GM21528 (cell line): ENCODE results near the gene DHRS9.

Source experiments
- ATAC-seq: cut with Tn5 transposase; IDR thresholded peaks from one replicate; pipeline ENCODE4 v1.9.1; 2021; ENCODE audit warnings: mild to moderate bottlenecking, moderate library complexity; ENCODE audit not compliant: unreplicated experiment, low FRiP score

The DHRS9 gene

DNA sequence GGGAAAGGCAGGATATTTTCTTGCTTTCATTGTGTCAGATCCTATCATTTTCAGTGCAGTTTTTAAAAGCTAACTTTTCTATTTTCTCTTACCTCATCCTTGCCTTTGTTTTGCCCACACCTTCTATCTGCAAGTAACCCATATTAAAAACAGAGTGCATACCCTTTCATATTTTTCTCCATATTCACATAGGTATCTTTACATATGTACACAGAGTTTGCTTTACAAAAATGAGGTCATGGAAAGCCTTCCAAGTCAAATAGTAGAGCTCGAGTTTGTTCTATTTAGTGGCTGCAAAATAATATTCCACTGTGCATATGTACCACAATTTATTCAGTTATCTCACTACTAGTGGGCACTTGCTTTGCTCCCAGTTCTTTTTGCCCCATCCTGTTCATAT, 3.9 kb upstream of the DHRS9 start:
- no peak for ATAC-seq

DNA sequence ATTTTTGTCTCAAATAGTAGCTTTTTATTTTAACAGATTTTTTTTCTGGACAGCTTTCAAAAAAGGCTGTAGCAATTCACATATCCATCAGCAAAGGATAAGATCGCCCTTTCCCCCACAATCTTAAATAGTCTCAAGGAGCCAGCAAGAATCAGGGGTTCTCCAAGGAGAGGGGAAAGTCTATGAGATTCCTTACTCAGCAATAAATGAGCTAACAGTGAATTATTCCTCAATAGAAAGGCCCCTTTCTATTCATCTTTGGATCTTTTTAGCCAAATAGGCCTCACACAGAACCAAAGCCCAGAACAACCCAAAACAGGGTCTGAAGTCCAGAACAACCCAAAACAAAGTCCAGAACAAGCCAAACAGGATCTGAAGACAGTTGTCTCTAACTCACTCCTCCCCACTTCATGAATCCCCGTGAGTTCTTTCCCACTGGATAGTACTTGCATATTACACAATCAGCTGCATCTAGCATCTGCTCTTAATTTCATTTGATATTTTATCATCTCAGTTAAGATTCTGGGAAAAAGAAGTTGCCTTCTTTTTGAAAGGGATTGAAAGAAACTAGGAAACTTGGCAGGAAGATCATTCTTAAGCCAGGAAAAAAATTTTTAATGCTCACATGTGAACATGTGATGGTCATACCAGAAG, 3.4 kb upstream of the DHRS9 start:
- ATAC-seq = no peak

DNA sequence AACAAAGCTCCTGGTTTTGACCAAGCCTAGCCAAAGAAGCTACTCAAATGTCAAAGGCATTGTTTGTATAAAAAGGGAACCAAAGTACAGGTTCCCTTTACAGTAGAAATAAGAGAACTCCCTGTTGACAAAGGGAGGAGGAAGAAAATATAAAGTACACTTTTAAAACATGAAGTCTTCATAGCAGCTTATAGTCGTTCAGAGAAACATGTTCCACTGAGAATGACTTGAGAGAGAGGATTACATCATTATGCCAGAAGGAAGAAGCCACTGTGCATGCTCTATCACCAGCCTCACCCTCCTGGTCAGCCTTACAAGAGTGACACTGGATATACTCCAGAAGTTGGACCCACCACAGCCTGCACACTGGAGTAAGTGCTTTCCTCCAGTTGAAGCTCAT, 2.5 kb upstream of the DHRS9 start:
- no peak for ATAC-seq

- ATAC-seq = no peak
Measured at GRCh38 chr2:169069833-169070232, 470 bp downstream of the DHRS9 start.

DNA sequence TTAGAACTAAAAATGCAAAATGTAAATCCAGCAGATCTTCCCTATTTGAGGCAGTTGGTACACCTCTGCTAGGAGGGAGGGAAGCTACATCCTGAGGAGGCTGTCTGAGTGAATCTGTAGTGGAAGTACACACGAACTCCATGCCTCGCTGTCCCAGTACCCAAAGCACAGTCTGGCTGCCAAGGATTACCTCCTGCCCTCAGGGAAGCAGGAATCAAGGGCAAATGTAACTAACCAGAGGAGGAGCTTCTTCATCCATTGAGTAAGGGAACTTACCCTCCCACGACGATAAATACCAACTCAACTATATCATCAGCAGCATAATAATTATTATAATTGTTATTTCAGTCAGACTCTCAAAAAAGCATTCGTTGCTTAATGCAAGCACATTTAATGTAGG, 2.1 kb downstream of the DHRS9 start:
- ATAC-seq = no peak

DNA sequence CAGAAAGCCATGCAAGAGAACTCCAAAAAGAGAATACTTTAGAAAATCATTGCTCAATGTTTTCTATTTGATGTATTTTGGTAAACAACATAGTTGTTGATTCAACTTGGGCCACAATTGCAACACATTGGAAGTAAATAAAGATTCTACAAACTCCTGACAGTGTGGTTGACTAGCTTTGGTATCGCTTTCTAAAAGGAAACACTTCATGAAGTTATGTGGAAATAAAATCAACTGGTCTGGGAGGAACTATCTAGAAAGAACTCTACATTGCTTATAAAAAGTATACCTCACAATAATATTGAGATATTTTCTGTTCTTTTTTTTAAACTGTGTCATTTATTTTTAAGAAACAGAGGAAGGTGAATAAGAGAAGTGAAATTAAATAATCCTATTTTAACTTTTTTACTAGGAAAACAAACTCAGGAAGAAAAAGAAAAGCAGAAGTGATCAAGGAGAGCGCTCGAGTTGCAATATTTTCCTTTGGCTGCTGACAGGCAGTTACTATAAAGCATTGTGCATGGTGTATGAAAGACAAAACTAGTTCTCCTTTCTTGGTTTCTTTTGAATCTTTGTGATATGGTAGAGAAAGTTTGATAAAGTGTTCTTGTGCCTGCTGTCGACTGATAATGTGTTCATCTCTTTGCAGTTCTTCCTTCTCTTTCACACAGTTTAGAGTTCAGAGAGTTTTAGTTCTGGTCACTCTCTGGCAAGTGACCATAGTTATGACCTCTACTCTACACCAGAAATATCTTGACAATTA, 3.0 kb downstream of the DHRS9 start:
- peak; percentile 50 for ATAC-seq

DNA sequence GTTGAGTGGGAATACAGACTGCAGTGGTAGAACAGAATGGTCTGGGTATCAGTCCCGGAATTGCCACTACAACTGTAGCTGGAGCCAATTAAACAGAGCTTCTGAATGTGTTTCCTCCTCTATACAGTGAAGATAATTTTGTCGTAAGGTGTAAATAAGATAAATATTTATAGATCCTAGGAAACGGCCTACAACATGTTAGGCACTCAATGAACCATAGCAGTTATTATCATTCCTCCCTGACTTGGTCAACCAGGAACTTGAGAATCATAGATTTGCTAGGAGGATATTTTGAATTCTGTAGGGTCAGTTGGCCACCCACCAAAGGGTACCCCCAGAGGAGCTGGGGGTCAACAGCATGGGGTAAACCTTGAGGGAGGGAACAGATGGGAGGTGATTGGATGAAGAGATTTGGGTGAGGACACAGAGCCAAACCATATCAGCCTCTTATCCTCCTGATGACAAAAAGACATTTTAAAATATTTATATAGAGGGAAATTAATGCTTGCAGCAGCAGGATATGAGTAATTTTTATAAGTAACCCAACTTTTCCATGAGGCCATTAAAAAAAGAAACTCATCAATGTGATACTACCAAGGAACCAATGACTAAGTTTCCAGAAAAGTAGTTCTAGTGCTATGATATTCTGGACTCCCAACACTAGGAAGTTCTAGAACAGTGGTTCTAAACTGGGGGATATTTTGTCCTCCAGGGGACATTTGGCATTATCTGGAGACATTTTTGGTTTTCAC, 4.0 kb downstream of the DHRS9 start:
- ATAC-seq = no peak

DNA sequence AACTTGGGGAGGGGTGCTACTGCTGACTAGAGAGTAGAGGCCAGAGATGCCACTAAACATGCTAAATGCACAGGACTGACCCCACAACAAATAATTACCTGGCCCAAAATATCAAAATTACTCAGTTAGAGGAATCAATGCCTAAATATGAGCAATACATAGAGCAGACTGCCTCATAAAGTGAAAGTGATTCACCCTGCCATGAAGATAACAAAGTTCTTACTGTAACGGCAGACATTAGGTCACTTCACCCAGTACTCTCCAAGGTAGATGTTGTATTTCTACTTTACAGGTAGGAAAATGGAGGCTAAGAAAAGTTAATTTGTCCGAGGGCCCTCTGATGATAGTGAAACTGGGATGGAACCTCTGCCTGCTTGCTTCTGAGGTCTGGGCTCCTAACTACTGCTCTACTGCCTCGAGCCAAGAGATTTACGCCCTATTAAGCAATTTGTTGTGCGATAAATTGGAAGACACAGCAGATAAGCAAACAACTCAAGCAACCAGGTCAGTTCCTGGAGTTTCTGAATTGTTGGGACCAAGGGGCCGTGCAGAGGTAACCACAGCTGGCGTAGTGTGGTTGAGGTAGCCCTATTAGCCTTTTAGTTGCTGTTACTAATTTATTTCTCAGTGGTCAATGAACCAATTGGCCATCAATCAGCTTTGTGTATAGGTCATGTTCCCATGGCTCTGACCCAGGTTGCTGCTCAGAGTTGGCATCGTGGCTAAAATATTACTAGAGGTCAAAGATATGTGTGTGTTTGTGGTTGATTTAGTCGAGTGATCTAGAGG, 4.8 kb downstream of the DHRS9 start:
- ATAC-seq = peak; percentile 46

DNA sequence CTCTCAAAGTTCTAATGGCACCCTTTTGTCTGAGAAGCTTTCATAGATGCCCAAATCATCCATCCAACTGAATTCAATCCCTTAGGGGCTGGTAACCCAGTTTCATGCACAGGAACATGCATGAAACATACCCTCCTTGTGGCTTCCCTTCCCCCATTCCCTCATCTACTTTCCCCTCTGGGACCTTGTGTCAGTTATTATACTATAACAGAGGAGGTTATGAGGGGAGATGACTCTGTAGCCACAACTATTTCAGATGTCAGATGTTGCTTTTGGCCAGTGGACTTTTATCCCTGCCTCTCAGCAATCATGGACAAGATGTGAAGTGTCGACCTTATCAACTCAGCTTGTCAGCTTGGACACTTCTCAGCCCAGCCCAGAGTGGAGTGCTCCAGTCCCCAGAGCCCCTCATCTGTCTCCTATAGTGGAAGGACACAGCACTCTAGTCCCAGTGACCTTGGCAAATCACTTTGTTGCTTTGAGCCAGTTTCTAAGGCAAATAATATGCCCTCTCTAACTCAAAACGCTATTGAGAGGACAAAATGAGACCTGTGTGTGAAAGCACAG, 8.4 kb downstream of the DHRS9 start:
- ATAC-seq = no peak

GRCh38 chr2:169080250-169081069, 11.1 kb downstream of the DHRS9 start:
- ATAC-seq = peak; percentile 76

GRCh38 chr2:169081551-169081950, 12.2 kb downstream of the DHRS9 start:
- no peak for ATAC-seq

- ATAC-seq = peak; percentile 66
Measured at GRCh38 chr2:169082995-169083394, 13.6 kb downstream of the DHRS9 start.

GRCh38 chr2:169086893-169087467, 17.6 kb downstream of the DHRS9 start:
- no peak for ATAC-seq

DNA sequence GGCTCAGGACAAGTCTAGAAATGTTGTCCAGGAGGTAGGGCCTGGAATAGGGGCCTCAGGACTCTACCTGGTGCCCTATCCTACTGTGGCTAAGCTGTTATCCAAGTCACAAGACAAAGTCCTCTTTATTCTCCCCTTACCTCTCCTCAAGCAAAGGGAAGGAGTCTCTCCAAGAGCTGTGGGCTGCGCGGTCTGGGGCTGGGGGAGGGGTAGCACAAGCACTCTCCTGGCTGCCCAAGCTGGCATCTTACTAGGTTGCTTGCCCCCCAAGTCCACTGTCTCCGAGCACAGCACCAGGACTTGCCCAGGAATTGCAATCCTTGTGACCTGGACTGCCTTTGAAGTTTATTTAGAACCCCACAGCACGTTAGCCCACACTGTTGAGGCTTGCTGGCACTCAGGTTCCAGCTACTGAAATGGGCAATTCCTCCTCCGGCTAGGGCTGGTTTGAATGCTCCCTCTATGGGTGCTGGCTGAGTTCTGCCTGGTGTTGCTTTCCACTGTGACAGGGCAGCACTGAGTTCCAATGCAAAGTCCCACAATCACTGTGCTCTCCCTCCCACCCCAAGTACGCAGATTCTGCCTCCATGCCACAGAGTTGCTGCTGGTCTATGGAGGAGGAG, 18.5 kb downstream of the DHRS9 start:
- no peak for ATAC-seq

- no peak for ATAC-seq
Measured at GRCh38 chr2:169089182-169089581, 19.8 kb downstream of the DHRS9 start.

DNA sequence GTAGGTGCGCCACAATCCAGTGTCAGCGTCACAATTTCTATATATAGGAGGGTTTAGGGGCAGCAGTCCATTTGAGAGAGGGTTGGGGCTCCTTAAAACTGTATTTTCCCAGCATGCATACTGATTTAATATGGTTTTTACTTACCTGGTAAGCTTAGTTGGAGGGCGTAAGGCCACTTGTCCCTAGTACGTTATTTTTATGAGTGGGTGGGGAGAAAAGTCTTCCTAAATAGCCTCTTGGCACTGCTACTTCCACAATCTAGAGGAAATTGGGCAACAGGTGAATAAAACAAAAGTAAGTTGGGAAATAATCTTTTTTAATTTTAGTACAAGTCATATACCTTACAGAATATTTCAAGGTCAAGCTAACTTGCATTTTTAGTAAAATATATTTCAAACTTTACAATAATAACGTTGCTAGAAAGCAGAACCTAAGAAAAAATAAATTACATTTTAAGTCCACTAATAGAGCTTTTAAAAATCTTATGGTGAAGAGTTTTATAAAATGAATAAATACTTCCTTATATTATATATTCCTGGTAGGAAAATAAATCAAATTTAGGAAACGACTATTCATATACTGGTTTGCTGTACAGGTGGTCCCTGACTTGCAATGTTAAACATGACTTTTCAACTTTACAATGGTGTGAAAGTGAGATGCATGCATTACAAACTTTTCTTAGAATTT, 20.9 kb downstream of the DHRS9 start:
- ATAC-seq = no peak

DNA sequence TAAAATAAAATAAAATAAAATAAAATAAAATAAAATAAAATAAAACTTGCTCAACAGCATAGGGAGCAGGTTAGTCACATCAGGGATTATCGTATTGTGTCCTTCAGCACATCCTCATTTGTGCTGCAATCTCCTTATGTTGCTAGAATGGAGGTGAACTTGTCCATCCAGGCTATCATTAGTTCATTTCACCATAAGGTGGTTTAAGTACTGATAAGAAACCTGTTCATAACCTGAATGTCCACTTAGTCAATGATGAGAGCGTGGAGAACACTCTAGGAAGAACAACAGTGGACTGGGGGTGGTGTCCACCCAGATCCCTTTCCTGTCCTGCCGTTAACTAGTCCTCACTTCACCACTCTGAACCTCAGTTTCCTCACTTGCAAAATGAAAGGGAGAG, 21.9 kb downstream of the DHRS9 start:
- no peak for ATAC-seq
